ENCODE data around the gene BBOF1. TPM values are rescaled to one million over a fixed set of nuclear protein-coding genes. Genes with fewer than 3 reads are reported as not detected.

The BBOF1 gene
- total and polyA plus RNA-seq, 2 of the 4 experiments (the other 2 are of a cell fraction), result 1.6 TPM

GRCh38 chr14:74062809-74063150 is 43.6 kb downstream of the BBOF1 start:
- TF ChIP-seq FOS (IDR thresholded peaks at IDR 0.05; ENCODE audit: low read depth, low read length) (no peak), CEBPB (IDR thresholded peaks at IDR 0.05; ENCODE audit: low read depth, low read length) (no peak), SMC3 (IDR thresholded peaks at IDR 0.05; ENCODE audit: low read depth, low read length) (no peak), NFE2L2 (IDR thresholded peaks at IDR 0.05; ENCODE audit: low read depth, low read length) (no peak), RCOR1 (IDR thresholded peaks at IDR 0.05; ENCODE audit: insufficient replicate concordance, low read length) (no peak), USF2 (IDR thresholded peaks at IDR 0.05; ENCODE audit: low read depth, low read length) (no peak), RAD21 (IDR thresholded peaks at IDR 0.05; ENCODE audit: low read length) (no peak), MXI1 (IDR thresholded peaks at IDR 0.05; ENCODE audit: borderline replicate concordance, low read depth, low read length) (no peak), MAFK (IDR thresholded peaks at IDR 0.05; ENCODE audit: low read depth, low read length) (no peak), MAZ (IDR thresholded peaks at IDR 0.05; ENCODE audit: borderline replicate concordance, low read depth, low read length) (no peak), CTCF (conservative IDR thresholded peaks at IDR 0.05; ENCODE audit: low read depth, low read length) (no peak), POLR2A (IDR thresholded peaks at IDR 0.05; ENCODE audit: low read depth, low read length) (no peak), CHD1 (IDR thresholded peaks at IDR 0.05; ENCODE audit: low read depth, low read length) (no peak), BHLHE40 (IDR thresholded peaks at IDR 0.05; ENCODE audit: low read depth, low read length) (no peak), RFX5 (IDR thresholded peaks at IDR 0.05; ENCODE audit: low read depth, low read length) (no peak), ELK1 (IDR thresholded peaks at IDR 0.05; ENCODE audit: borderline replicate concordance, low read depth, low read length) (no peak)
- Histone ChIP-seq H2BK5ac (ENCODE audit: low read depth, low read length, poor library complexity, severe bottlenecking) (peak overlapping the region; percentile 37), H3K23ac (ENCODE audit: low read depth, low read length) (no peak overlapping the region; the same call in 1 of the 2 replicates), H3K4me1 (ENCODE audit: control insufficient read depth, insufficient read depth, low read length) (peaks cover 19% of the 10 kb centered on the region), H4K91ac (ENCODE audit: insufficient read depth, low read depth, low read length) (peak overlapping the region; percentile 25), H2BK15ac (ENCODE audit: low read depth, low read length) (no peak overlapping the region), H3K4me2 (ENCODE audit: low read depth, low read length) (no peak overlapping the region), H3K36me3 (ENCODE audit: control insufficient read depth, insufficient read depth, low read length) (peaks cover 3% of the 10 kb centered on the region; the same call in 1 of the 2 replicates), H2AFZ (replicated peaks; ENCODE audit: low read length, poor library complexity) (no peak overlapping the region), H3K27me3 (ENCODE audit: control insufficient read depth, insufficient read depth, low read length) (no peaks in the 10 kb centered on the region), H3K14ac (replicated peaks; ENCODE audit: low read depth, low read length) (no peak overlapping the region), H3K4me3 (ENCODE audit: insufficient read depth, low read depth, low read length) (no peak overlapping the region), H2BK120ac (ENCODE audit: low read depth, low read length) (peak overlapping the region; percentile 69), H3K9me3 (ENCODE audit: control insufficient read depth, insufficient read depth, low read length) (no peaks in the 10 kb centered on the region), H2AK9ac (replicated peaks; ENCODE audit: low read depth, low read length, poor library complexity) (no peak overlapping the region), H3K27ac (ENCODE audit: insufficient read depth, low read length) (no peak overlapping the region), H4K5ac (ENCODE audit: low read depth, low read length) (no peak overlapping the region), H3K9ac (ENCODE audit: low read depth, low read length) (no peak overlapping the region), H4K8ac (ENCODE audit: low read depth in 2 of 2, low read length in 2 of 2) (no peak overlapping the region), H3K18ac (ENCODE audit: low read depth, low read length) (no peak overlapping the region), H2AK5ac (ENCODE audit: low read depth, low read length) (peak overlapping the region; percentile 51; the same call in 1 of the 2 replicates), H4K20me1 (ENCODE audit: insufficient read depth, low read length) (0 out of 2 replicates have a peak, but pooled peaks cover 4% of the 10 kb centered on the region), H3K56ac (ENCODE audit: extremely low read depth, insufficient read depth, low read length) (no peak overlapping the region), H3K79me1 (ENCODE audit: low read depth in 1 of 2, low read length in 2 of 2) (no peaks in the 10 kb centered on the region), H3K4ac (ENCODE audit: low read depth, low read length) (peak overlapping the region; percentile 33; the same call in 1 of the 2 replicates), H2BK20ac (ENCODE audit: low read depth, low read length) (peak overlapping the region; percentile 39), H3K9me1 (ENCODE audit: insufficient read depth, low read length) (no peaks in the 10 kb centered on the region)
- ChIA-PET POLR2A (ENCODE audit: unreplicated experiment) (no interaction called here), CTCF (no interaction called here)
- intact Hi-C loops (cut with micrococcal nuclease) (no loop called here), dilution Hi-C loops (cut with HindIII; ENCODE audit: low sequenced_read_pairs, unreplicated experiment) (no loop called here), in situ Hi-C loops (cut with MboI; ENCODE audit: low sequenced_read_pairs) (no loop called here)
- DNase-seq, result peak; percentile 15
- BruUV-seq (replicated peaks), result no TSS peak
- WGBS, 2 experiments (ENCODE audit: extremely low coverage in 2 of 2, insufficient read length in 1 of 2), result no CpG with 5 or more reads among the region's 2 CpGs
- ATAC-seq (ENCODE audit: low read depth), result peak; percentile 24
